ENCODE results near the gene PPP2R1A.

Gene PPP2R1A

GRCh38 chr19:52172347-52172746 is 17.5 kb upstream of the PPP2R1A start:
- Histone ChIP-seq H3K4me1 (ENCODE audit: low read length) (no peaks in the 10 kb centered on the region), H3K27me3 (ENCODE audit: low read depth, low read length) (no peaks in the 10 kb centered on the region), H4K20me1 (ENCODE audit: insufficient read depth, low read length) (no peaks in the 10 kb centered on the region), H2AFZ (ENCODE audit: low read depth, low read length) (no peak overlapping the region), H3K9me3 (ENCODE audit: insufficient read depth, low read length) (peaks cover 18% of the 10 kb centered on the region; the same call in 1 of the 2 replicates), H3K36me3 (replicated peaks; ENCODE audit: low read depth, low read length) (no peaks in the 10 kb centered on the region), H3K27ac (ENCODE audit: low read length) (no peak overlapping the region), H3K4me3 (ENCODE audit: low read length) (no peak overlapping the region), H3K4me2 (ENCODE audit: low read length) (no peak overlapping the region), H3K9ac (ENCODE audit: low read length) (no peak overlapping the region), H3K79me2 (ENCODE audit: low read length) (no peaks in the 10 kb centered on the region)
- no peak for TF ChIP-seq EZH2phosphoT487 (IDR thresholded peaks at IDR 0.05; ENCODE audit: low read depth)
- TF ChIP-seq, protein P1, sequence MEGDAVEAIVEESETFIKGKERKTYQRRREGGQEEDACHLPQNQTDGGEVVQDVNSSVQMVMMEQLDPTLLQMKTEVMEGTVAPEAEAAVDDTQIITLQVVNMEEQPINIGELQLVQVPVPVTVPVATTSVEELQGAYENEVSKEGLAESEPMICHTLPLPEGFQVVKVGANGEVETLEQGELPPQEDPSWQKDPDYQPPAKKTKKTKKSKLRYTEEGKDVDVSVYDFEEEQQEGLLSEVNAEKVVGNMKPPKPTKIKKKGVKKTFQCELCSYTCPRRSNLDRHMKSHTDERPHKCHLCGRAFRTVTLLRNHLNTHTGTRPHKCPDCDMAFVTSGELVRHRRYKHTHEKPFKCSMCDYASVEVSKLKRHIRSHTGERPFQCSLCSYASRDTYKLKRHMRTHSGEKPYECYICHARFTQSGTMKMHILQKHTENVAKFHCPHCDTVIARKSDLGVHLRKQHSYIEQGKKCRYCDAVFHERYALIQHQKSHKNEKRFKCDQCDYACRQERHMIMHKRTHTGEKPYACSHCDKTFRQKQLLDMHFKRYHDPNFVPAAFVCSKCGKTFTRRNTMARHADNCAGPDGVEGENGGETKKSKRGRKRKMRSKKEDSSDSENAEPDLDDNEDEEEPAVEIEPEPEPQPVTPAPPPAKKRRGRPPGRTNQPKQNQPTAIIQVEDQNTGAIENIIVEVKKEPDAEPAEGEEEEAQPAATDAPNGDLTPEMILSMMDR (IDR thresholded peaks at IDR 0.05; ENCODE audit: low read depth, low read length) = no peak

GRCh38 chr19:52176574-52176973 is 13.3 kb upstream of the PPP2R1A start:
- Histone ChIP-seq H3K36me3 (replicated peaks; ENCODE audit: low read depth, low read length) (no peaks in the 10 kb centered on the region), H3K4me3 (ENCODE audit: low read length) (no peak overlapping the region), H3K9ac (ENCODE audit: low read length) (no peak overlapping the region), H3K27ac (ENCODE audit: low read length) (no peak overlapping the region), H3K79me2 (ENCODE audit: low read length) (no peaks in the 10 kb centered on the region), H3K4me2 (ENCODE audit: low read length) (no peak overlapping the region), H3K4me1 (ENCODE audit: low read length) (no peaks in the 10 kb centered on the region), H4K20me1 (ENCODE audit: insufficient read depth, low read length) (no peaks in the 10 kb centered on the region), H3K9me3 (ENCODE audit: insufficient read depth, low read length) (peaks cover 6% of the 10 kb centered on the region; the same call in 1 of the 2 replicates), H3K27me3 (ENCODE audit: low read depth, low read length) (no peaks in the 10 kb centered on the region), H2AFZ (ENCODE audit: low read depth, low read length) (no peak overlapping the region)
- no peak for TF ChIP-seq EZH2phosphoT487 (IDR thresholded peaks at IDR 0.05; ENCODE audit: low read depth)
- TF ChIP-seq, protein P1 (IDR thresholded peaks at IDR 0.05; ENCODE audit: low read depth, low read length) = no peak

DNA sequence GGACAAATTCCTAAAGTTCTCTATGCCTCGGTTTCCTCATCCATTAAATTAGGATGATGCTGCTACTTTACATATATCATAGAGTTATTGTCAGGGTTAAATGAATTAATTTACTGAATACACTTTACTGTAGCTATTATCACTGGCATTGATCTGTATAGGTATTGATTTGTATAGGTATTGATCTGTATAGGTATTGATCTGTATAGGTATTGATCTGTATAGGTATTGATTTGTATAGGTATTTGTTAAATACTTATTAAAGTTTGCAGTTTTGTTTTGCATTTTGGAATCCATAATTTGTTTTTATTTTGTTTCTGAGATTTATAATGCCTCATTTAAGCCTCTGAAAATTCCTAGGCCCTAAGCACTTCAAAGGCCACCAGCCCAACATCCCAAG is 2.4 kb upstream of the PPP2R1A start:
- H3K9ac ChIP-seq (ENCODE audit: low read length) = no peak overlapping the region
- H3K4me2 ChIP-seq (ENCODE audit: low read length) = no peak overlapping the region
- peaks cover 13% of the 10 kb centered on the region for H3K36me3 ChIP-seq (replicated peaks; ENCODE audit: low read depth, low read length)
- no peaks in the 10 kb centered on the region for H3K9me3 ChIP-seq (ENCODE audit: insufficient read depth, low read length)
- peaks cover 32% of the 10 kb centered on the region for H3K79me2 ChIP-seq (ENCODE audit: low read length)
- peaks cover 12% of the 10 kb centered on the region for H4K20me1 ChIP-seq (ENCODE audit: insufficient read depth, low read length)
- H2AFZ ChIP-seq (ENCODE audit: low read depth, low read length) = no peak overlapping the region
- no peaks in the 10 kb centered on the region for H3K27me3 ChIP-seq (ENCODE audit: low read depth, low read length)
- TF ChIP-seq, protein P1 (IDR thresholded peaks at IDR 0.05; ENCODE audit: low read depth, low read length) = no peak
- TF ChIP-seq EZH2phosphoT487 (IDR thresholded peaks at IDR 0.05; ENCODE audit: low read depth) = no peak
- H3K4me1 ChIP-seq (ENCODE audit: low read length) = peaks cover 16% of the 10 kb centered on the region
- H3K27ac ChIP-seq (ENCODE audit: low read length) = no peak overlapping the region
- H3K4me3 ChIP-seq (ENCODE audit: low read length) = no peak overlapping the region

DNA sequence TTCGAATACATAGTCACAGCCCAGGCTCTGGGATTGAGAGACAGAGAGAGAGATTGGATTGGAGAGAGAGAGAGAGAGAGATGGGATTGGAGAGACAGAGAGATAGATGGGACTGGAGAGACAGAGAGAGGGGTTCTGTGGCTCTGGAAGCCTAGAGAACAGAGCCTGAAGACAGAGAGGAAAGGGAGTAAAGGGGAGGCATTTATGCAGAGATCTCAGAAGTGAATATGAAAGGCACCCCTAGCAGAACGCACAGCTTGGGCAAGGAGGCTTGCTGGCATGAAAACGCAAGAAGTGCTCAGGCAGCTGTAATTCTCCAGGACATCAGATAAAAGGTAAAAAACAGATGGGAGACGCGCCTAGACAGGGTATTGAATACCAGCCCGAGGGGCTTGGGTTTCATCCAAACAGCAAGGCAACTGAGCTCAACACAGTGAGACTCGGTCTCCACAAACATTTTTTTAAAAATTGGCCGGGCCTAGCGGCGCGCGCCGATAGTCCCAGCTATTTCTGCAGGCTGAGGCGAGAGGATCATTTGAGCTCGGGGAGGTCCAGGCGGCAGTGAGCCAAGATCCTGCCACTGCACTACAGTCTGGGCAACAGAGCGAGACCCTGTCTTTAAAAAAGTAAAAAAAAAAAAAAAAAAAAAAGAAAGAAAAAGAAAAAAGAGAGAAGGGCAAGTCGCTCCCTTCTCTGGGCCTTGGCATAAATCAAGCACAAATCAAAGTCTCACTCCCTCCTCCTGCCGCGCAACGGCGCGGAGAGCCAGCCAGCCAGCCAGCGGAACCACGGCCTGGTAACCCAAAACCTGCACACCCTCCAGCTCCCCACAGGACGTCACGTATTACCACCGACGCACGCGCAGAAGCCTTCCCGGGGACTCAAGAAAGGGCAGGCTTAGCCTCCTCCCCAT is 774 bp upstream of the PPP2R1A start:
- Histone ChIP-seq H3K4me2 (ENCODE audit: low read length) (peak overlapping the region; percentile 83), H3K4me3 (ENCODE audit: low read length) (peak overlapping the region; percentile 80), H3K79me2 (ENCODE audit: low read length) (peaks cover 49% of the 10 kb centered on the region), H3K27me3 (ENCODE audit: low read depth, low read length) (no peaks in the 10 kb centered on the region), H3K27ac (ENCODE audit: low read length) (peak overlapping the region; percentile 76), H3K9ac (ENCODE audit: low read length) (peak overlapping the region; percentile 87), H3K36me3 (replicated peaks; ENCODE audit: low read depth, low read length) (peaks cover 23% of the 10 kb centered on the region), H4K20me1 (ENCODE audit: insufficient read depth, low read length) (peaks cover 26% of the 10 kb centered on the region), H3K4me1 (ENCODE audit: low read length) (peaks cover 16% of the 10 kb centered on the region), H2AFZ (ENCODE audit: low read depth, low read length) (peak overlapping the region; percentile 50; the same call in 1 of the 2 replicates), H3K9me3 (ENCODE audit: insufficient read depth, low read length) (no peaks in the 10 kb centered on the region)
- no peak for TF ChIP-seq EZH2phosphoT487 (IDR thresholded peaks at IDR 0.05; ENCODE audit: low read depth)
- TF ChIP-seq, protein P1 (IDR thresholded peaks at IDR 0.05; ENCODE audit: low read depth, low read length) = no peak

All from OCI-LY3 (cell line).